Dedifferentiated amniotic fluid mesenchymal stem cell (primary cell): ENCODE results near the gene GRIN3B.

Experiments used
- DNase-seq: peaks from one replicate; pipeline ENCODE4 v3.0.0-alpha.2; 2016; ENCODE audit errors: extremely low spot score

GRIN3B gene

GRCh38 chr19:991174-991931 is 8.9 kb upstream of the GRIN3B start:
- no peak for DNase-seq

GRCh38 chr19:991932-992669 is 8.1 kb upstream of the GRIN3B start:
- no peak for DNase-seq

GRCh38 chr19:992670-993055 is 7.6 kb upstream of the GRIN3B start:
- DNase-seq: no peak

- no peak for DNase-seq
Measured at GRCh38 chr19:993361-993830, 6.8 kb upstream of the GRIN3B start.

- DNase-seq: no peak
Measured at GRCh38 chr19:993831-994393, 6.3 kb upstream of the GRIN3B start.

DNA sequence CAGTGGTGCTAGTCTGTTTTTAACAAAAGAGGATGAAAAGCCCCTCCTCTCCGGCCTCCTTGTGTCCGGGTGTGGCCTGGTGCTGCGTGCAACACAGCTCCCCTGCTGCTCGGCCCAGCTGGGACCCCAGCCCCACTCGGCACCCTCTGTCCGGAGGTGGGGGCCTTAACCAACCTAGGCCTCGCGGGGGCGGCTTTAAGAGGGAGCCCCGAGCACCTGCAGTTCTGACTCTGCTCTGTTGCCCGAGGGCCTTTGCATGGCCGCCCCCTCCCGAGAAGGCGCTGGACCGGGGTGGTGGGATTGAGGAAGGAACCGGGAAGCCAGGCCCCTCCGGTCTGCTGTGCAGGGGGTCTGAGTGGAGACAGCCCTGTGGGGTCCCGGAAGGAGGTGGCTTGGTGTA is 5.7 kb upstream of the GRIN3B start:
- DNase-seq: no peak

- no peak for DNase-seq
Measured at GRCh38 chr19:995051-995827, 5.0 kb upstream of the GRIN3B start.

GRCh38 chr19:996051-996838 is 4.0 kb upstream of the GRIN3B start:
- DNase-seq: no peak

- DNase-seq: no peak
Measured at GRCh38 chr19:998064-998463, 2.2 kb upstream of the GRIN3B start.

DNA sequence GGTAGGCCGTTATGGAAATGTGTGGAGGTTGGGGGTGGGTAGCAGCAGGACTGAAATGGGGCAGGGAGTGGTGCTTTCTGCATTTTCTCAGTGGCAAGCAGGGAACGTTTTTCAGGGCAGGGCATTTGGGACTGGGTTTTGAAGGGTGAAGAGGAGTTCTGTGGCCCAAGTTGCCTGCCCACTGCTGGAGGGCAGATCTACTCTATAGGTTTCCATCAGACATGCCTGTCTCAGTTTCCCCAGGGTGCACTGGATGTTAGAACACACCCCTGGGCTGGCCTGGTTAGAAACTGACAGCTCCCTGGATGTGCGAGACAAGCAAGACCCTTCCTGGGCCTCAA is 870 bp upstream of the GRIN3B start:
- no peak for DNase-seq

DNA sequence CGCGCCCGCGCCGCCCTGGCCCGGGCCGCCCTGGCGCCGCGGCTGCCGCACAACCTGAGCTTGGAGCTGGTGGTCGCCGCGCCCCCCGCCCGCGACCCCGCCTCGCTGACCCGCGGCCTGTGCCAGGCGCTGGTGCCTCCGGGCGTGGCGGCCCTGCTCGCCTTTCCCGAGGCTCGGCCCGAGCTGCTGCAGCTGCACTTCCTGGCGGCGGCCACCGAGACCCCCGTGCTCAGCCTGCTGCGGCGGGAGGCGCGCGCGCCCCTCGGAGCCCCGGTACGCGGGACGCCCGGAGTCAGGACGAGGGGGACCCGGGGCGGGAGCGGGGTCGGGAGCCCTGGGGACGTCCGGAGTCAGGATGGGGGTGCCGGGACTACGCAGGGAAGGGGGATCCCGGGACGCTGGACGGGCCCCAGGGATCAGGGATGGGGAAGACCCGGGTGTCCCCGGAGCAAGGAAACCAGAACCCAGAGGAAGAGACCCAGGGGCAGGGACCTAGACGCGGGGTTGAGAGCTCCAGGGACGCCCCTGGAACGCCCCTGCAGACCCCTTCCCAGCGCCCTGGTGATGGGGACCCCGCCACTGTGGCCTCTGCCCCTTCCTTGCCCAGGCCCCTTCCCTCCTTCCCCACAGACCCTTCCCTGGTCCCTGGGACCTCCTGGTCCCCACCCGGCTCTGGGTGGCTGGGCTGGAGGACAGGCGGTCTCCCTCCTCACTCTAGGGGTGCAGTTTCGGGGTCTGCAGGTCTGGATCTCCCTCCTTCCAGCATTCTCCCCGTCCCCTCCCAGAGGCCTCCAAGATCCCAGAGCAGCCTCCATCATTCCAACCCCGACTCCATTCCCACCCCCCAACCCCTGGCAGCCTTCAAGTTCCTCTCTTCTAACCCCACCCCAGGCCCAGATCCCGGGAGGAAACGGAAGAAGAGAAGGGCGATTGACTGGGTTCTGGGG is 645 bp downstream of the GRIN3B start:
- DNase-seq: no peak

- DNase-seq: no peak
Measured at GRCh38 chr19:1001538-1002166, 1.4 kb downstream of the GRIN3B start.

- no peak for DNase-seq
Measured at GRCh38 chr19:1002600-1002999, 2.4 kb downstream of the GRIN3B start.

DNA sequence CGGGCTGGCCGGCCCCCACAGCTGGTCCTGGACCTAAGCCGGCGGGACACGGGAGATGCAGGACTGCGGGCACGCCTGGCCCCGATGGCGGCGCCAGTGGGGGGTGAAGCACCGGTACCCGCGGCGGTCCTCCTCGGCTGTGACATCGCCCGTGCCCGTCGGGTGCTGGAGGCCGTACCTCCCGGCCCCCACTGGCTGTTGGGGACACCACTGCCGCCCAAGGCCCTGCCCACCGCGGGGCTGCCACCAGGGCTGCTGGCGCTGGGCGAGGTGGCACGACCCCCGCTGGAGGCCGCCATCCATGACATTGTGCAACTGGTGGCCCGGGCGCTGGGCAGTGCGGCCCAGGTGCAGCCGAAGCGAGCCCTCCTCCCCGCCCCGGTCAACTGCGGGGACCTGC is 3.1 kb downstream of the GRIN3B start:
- no peak for DNase-seq

DNA sequence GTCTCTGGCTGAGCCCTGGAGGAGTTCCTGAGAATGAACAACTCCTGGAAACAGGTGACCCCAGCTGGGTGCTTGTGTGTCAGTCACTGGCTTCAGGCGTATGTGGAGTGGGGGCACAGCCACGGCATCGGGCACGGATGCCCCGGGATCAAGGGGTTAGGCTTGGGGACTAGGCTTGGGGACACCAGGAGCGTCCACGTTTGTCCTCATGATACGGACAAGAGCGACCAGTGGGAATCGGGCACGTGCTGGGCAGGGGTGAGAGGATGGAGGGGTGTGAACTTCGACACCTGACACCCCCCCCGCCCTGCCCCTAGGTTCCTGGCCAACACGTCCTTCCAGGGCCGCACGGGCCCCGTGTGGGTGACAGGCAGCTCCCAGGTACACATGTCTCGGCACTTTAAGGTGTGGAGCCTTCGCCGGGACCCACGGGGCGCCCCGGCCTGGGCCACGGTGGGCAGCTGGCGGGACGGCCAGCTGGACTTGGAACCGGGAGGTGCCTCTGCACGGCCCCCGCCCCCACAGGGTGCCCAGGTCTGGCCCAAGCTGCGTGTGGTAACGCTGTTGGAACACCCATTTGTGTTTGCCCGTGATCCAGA is 4.1 kb downstream of the GRIN3B start:
- DNase-seq: no peak

DNA sequence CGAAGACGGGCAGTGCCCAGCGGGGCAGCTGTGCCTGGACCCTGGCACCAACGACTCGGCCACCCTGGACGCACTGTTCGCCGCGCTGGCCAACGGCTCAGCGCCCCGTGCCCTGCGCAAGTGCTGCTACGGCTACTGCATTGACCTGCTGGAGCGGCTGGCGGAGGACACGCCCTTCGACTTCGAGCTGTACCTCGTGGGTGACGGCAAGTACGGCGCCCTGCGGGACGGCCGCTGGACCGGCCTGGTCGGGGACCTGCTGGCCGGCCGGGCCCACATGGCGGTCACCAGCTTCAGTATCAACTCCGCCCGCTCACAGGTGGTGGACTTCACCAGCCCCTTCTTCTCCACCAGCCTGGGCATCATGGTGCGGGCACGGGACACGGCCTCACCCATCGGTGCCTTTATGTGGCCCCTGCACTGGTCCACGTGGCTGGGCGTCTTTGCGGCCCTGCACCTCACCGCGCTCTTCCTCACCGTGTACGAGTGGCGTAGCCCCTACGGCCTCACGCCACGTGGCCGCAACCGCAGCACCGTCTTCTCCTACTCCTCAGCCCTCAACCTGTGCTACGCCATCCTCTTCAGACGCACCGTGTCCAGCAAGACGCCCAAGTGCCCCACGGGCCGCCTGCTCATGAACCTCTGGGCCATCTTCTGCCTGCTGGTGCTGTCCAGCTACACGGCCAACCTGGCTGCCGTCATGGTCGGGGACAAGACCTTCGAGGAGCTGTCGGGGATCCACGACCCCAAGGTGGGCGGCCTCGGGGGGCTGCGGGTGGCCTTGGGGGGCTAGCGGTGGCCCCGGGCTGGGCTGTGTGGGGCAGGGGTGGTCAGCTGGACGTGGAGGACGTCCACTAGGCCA is 4.8 kb downstream of the GRIN3B start:
- DNase-seq: no peak

DNA sequence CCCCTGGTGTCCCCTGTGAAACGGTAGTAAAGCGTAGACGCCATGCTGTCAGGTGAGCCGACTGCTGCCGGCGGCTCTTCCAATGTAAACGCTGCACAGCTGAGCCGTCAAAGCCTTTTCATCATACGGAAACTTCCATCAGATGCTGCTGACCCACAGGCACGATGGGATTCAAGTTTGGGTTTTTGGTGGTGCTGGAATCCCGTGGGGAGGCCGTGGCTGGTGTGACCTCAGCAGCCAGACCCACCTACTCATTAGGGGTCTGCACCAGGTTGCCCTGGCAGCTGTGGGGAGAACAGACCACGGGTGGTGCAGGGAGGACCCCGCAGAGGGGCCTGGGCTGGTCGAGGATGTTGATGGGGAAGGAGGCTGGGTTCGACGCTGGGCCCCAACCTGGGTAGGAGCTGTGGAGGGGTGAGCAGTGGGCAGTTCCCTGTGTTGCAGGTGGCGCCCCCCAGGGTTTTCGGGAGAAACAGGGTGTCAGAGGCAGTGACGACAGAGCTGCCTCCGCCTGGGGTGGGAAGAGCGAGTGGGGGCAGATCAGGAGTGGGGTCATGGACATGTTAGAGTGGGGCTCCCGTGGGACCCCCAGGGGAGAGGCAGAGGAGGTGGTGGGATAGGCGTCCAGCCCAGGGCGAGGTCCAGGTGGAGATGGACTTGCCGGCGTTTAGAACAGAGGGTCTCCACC is 6.6 kb downstream of the GRIN3B start:
- no peak for DNase-seq
